Hematopoietic multipotent progenitor cell treated with erythropoietin and hydrocortisone succinate and interleukin-3 and kit ligand, for 4 days (in vitro differentiated cells): Measurements from ENCODE around the gene PIWIL4.
"Not testable (repeated sequence)": the region's sequence is repeated elsewhere in the genome, so short reads cannot be mapped to it uniquely, and the experiment has no call there.

ENCODE experiments used
- DNase-seq: peaks from one replicate; pipeline ENCODE4 v3.0.0-alpha.2; 2015

Gene PIWIL4

GRCh38 chr11:94639901-94640721 lies 72.9 kb downstream of the PIWIL4 start:
- no peak for DNase-seq

GRCh38 chr11:94641167-94641761 lies 74.1 kb downstream of the PIWIL4 start:
- no peak for DNase-seq

GRCh38 chr11:94643186-94643585 lies 76.0 kb downstream of the PIWIL4 start:
- not testable (repeated sequence) for DNase-seq

- DNase-seq = no peak
These were observed 80.8 kb downstream of the PIWIL4 start for GRCh38 chr11:94647926-94648325.

- DNase-seq = no peak
These were observed 81.6 kb downstream of the PIWIL4 start for GRCh38 chr11:94648789-94649188.

- no peak for DNase-seq
These were observed 82.1 kb downstream of the PIWIL4 start for GRCh38 chr11:94649254-94649653.

GRCh38 chr11:94649964-94650623 lies 82.9 kb downstream of the PIWIL4 start:
- DNase-seq = no peak

GRCh38 chr11:94650756-94651155 lies 83.6 kb downstream of the PIWIL4 start:
- DNase-seq = no peak

- DNase-seq = no peak
These were observed 85.6 kb downstream of the PIWIL4 start for GRCh38 chr11:94652735-94653284.

GRCh38 chr11:94653561-94653960 lies 86.4 kb downstream of the PIWIL4 start:
- no peak for DNase-seq

GRCh38 chr11:94654201-94654600 lies 87.0 kb downstream of the PIWIL4 start:
- DNase-seq = no peak

GRCh38 chr11:94655291-94655690 lies 88.1 kb downstream of the PIWIL4 start:
- DNase-seq = no peak

GRCh38 chr11:94655956-94656355 lies 88.8 kb downstream of the PIWIL4 start:
- DNase-seq = no peak

- no peak for DNase-seq
These were observed 89.8 kb downstream of the PIWIL4 start for GRCh38 chr11:94656968-94657367.

GRCh38 chr11:94657629-94658028 lies 90.5 kb downstream of the PIWIL4 start:
- DNase-seq = no peak

- no peak for DNase-seq
These were observed 91.2 kb downstream of the PIWIL4 start for GRCh38 chr11:94658386-94658785.

- no peak for DNase-seq
These were observed 91.7 kb downstream of the PIWIL4 start for GRCh38 chr11:94658888-94659287.

GRCh38 chr11:94661444-94661843 lies 94.3 kb downstream of the PIWIL4 start:
- DNase-seq = no peak

- DNase-seq = no peak
These were observed 95.1 kb downstream of the PIWIL4 start for GRCh38 chr11:94662065-94662779.

GRCh38 chr11:94662846-94663390 lies 95.8 kb downstream of the PIWIL4 start:
- no peak for DNase-seq

GRCh38 chr11:94664346-94664745 lies 97.2 kb downstream of the PIWIL4 start:
- no peak for DNase-seq

GRCh38 chr11:94665116-94665659 lies 98.0 kb downstream of the PIWIL4 start:
- DNase-seq = no peak
